IMR-90 (cell line): ENCODE data around the gene BCAS3. TPM values are rescaled to one million over a fixed set of nuclear protein-coding genes. Genes with fewer than 3 reads are reported as not detected.

Source experiments
- ATAC-seq: fragments of 200-7000 bp; cut with Tn5 transposase; 2 replicates; pipeline ENCODE4 v1.9.1; 2020; ENCODE audit warnings: low read depth, mild to moderate bottlenecking, moderate library complexity
- BruUV-seq: library from RNA; stranded (reverse); fragments of 400-500 nt; replicated peaks from 2 replicates; lab custom pipeline; 2021; lab: Mats Ljungman, UMichigan
- CTCF ChIA-PET: fragments of 300-600 bp; formaldehyde crosslinking; extraction: SDS; loops from one replicate; lab custom pipeline; 2021; ENCODE audit warnings: antibody characterized with exemption; lab: Yijun Ruan, JAX
- POLR2A ChIA-PET: fragments of 300-600 bp; sonication (Branson Sonifier 250); formaldehyde crosslinking; loops from one replicate; lab custom pipeline; 2022; ENCODE audit warnings: antibody characterized with exemption; ENCODE audit not compliant: unreplicated experiment; lab: Charles Lee
- DNase-seq: peaks from one replicate; pipeline ENCODE4 v3.0.0; 2013
- H2AFZ ChIP-seq: replicated peaks from 2 replicates; pipeline ENCODE3; 2013; ENCODE audit warnings: low read length, mild to moderate bottlenecking; ENCODE audit not compliant: poor library complexity
- H2AK5ac ChIP-seq: 2 replicates; pipeline ENCODE4 v1.6.1; 2013; ENCODE audit warnings: low read depth, low read length, inconsistent platforms
- H2AK9ac ChIP-seq: replicated peaks from 2 replicates; pipeline ENCODE3; 2013; ENCODE audit warnings: mild to moderate bottlenecking, low read depth, low read length, moderate library complexity; ENCODE audit not compliant: poor library complexity
- H2BK120ac ChIP-seq: 2 replicates; pipeline ENCODE4 v1.6.1; 2013; ENCODE audit warnings: low read depth, low read length, inconsistent platforms
- H2BK15ac ChIP-seq: 3 replicates; pipeline ENCODE4 v1.6.1; 2013; ENCODE audit warnings: low read depth, low read length, inconsistent platforms
- H2BK20ac ChIP-seq: 2 replicates; pipeline ENCODE4 v1.6.1; 2013; ENCODE audit warnings: low read depth, mild to moderate bottlenecking, inconsistent platforms, low read length, moderate library complexity
- H2BK5ac ChIP-seq: 2 replicates; pipeline ENCODE4 v1.6.1; 2013; ENCODE audit warnings: mild to moderate bottlenecking, low read depth, low read length, inconsistent platforms; ENCODE audit not compliant: poor library complexity, severe bottlenecking
- H3K14ac ChIP-seq: replicated peaks from 2 replicates; pipeline ENCODE4 v1.6.1; 2013; ENCODE audit warnings: low read depth, low read length, inconsistent platforms
- H3K18ac ChIP-seq: 2 replicates; pipeline ENCODE4 v1.6.1; 2013; ENCODE audit warnings: low read depth, low read length, control low read depth
- H3K23ac ChIP-seq: 2 replicates; pipeline ENCODE4 v1.6.1; 2013; ENCODE audit warnings: low read depth, low read length, inconsistent platforms
- H3K27ac ChIP-seq: 2 replicates; pipeline ENCODE4 v1.5.1; 2013; ENCODE audit warnings: mild to moderate bottlenecking, control low read depth, low read length; ENCODE audit not compliant: insufficient read depth
- H3K27me3 ChIP-seq: 2 replicates; pipeline ENCODE4 v1.6.1; 2013; ENCODE audit warnings: low read length; ENCODE audit not compliant: control insufficient read depth, insufficient read depth
- H3K36me3 ChIP-seq: 2 replicates; pipeline ENCODE4 v1.6.1; 2013; ENCODE audit warnings: low read length, mixed read lengths; ENCODE audit not compliant: control insufficient read depth, insufficient read depth
- H3K4ac ChIP-seq: 2 replicates; pipeline ENCODE4 v1.6.1; 2013; ENCODE audit warnings: low read depth, low read length, inconsistent platforms
- H3K4me1 ChIP-seq: 2 replicates; pipeline ENCODE4 v1.6.1; 2013; ENCODE audit warnings: low read length, mixed read lengths; ENCODE audit not compliant: control insufficient read depth, insufficient read depth
- H3K4me2 ChIP-seq: 2 replicates; pipeline ENCODE4 v1.6.1; 2013; ENCODE audit warnings: low read depth, mild to moderate bottlenecking, control low read depth, low read length, moderate library complexity
- H3K4me3 ChIP-seq: 2 replicates; pipeline ENCODE4 v1.5.1; 2013; ENCODE audit warnings: low read depth, mild to moderate bottlenecking, control low read depth, low read length, moderate library complexity; ENCODE audit not compliant: insufficient read depth
- H3K56ac ChIP-seq: 2 replicates; pipeline ENCODE4 v1.6.1; 2013; ENCODE audit warnings: low read length, inconsistent platforms; ENCODE audit not compliant: insufficient read depth; ENCODE audit errors: extremely low read depth
- H3K79me1 ChIP-seq, 2 experiments: 2 replicates each; pipeline ENCODE4 v1.6.1; 2013; ENCODE audit warnings: low read length in 2 of 2, inconsistent platforms in 1 of 2, low read depth in 1 of 2
- H3K9ac ChIP-seq: 2 replicates; pipeline ENCODE4 v1.6.1; 2013; ENCODE audit warnings: low read depth, low read length, control low read depth
- H3K9me1 ChIP-seq: 2 replicates; pipeline ENCODE4 v1.6.1; 2013; ENCODE audit warnings: low read length, inconsistent platforms; ENCODE audit not compliant: insufficient read depth
- H3K9me3 ChIP-seq: 2 replicates; pipeline ENCODE4 v1.6.1; 2013; ENCODE audit warnings: low read length; ENCODE audit not compliant: control insufficient read depth, insufficient read depth
- H4K20me1 ChIP-seq: 2 replicates; pipeline ENCODE4 v1.6.1; 2013; ENCODE audit warnings: low read length, inconsistent platforms; ENCODE audit not compliant: insufficient read depth
- H4K5ac ChIP-seq: 2 replicates; pipeline ENCODE4 v1.6.1; 2013; ENCODE audit warnings: mild to moderate bottlenecking, low read depth, low read length, control low read depth
- H4K8ac ChIP-seq, 2 experiments: 2 replicates each; pipeline ENCODE4 v1.6.1; 2013; ENCODE audit warnings: low read depth in 2 of 2, low read length in 2 of 2, control low read depth in 1 of 2, inconsistent platforms in 1 of 2
- H4K91ac ChIP-seq: 2 replicates; pipeline ENCODE4 v1.6.1; 2013; ENCODE audit warnings: low read depth, low read length, inconsistent platforms; ENCODE audit not compliant: insufficient read depth
- BHLHE40 ChIP-seq: fragments of 150-350 bp; IDR thresholded peaks from 2 replicates; pipeline ENCODE4 v1.6.1; 2016; ENCODE audit warnings: mild to moderate bottlenecking, low read depth, low read length
- CHD1 ChIP-seq: IDR thresholded peaks from 2 replicates; pipeline ENCODE4 v1.6.1; 2012; ENCODE audit warnings: low read depth, low read length, improper control_type of control experiment
- FOS ChIP-seq: fragments of 150-350 bp; IDR thresholded peaks from 2 replicates; pipeline ENCODE4 v1.6.1; 2016; ENCODE audit warnings: low read depth, low read length
- MAFK ChIP-seq: IDR thresholded peaks from 2 replicates; pipeline ENCODE4 v1.6.1; 2012; ENCODE audit warnings: low read depth, low read length, improper control_type of control experiment
- MXI1 ChIP-seq: IDR thresholded peaks from 2 replicates; pipeline ENCODE4 v1.6.1; 2012; ENCODE audit warnings: low read depth, mild to moderate bottlenecking, low read length, moderate library complexity, borderline replicate concordance
- NFE2L2 ChIP-seq: fragments of 150-350 bp; IDR thresholded peaks from 2 replicates; pipeline ENCODE4 v1.6.1; 2016; ENCODE audit warnings: low read depth, mild to moderate bottlenecking, low read length
- RCOR1 ChIP-seq: IDR thresholded peaks from 2 replicates; pipeline ENCODE4 v1.6.1; 2012; ENCODE audit warnings: mild to moderate bottlenecking, low read length, improper control_type of control experiment; ENCODE audit not compliant: insufficient replicate concordance
- RFX5 ChIP-seq: IDR thresholded peaks from 2 replicates; pipeline ENCODE4 v1.8.0; 2012; ENCODE audit warnings: low read depth, mild to moderate bottlenecking, low read length, moderate library complexity
- SMC3 ChIP-seq: fragments of 150-350 bp; IDR thresholded peaks from 2 replicates; pipeline ENCODE4 v1.6.1; 2016; ENCODE audit warnings: low read depth, mild to moderate bottlenecking, antibody characterized with exemption, low read length, moderate library complexity
- WGBS, 2 experiments: methylation state at CpG; one replicate each; pipeline versions ENCODE4 v1.1.5 to v1.1.7; 2013; ENCODE audit warnings: missing lambda C conversion rate in 2 of 2; ENCODE audit not compliant: insufficient read length in 1 of 2; ENCODE audit errors: extremely low coverage in 2 of 2; 5-methylcytosine and 5-hydroxymethylcytosine counted together
- dilution Hi-C: fragments of 300-500 bp; cut with HindIII; formaldehyde crosslinking; loops from one replicate; pipeline ENCODE4 v1.14.3; 2018; ENCODE audit warnings: low sequenced_read_pairs; ENCODE audit not compliant: unreplicated experiment
- in situ Hi-C: fragments of 300-500 bp; cut with MboI; formaldehyde crosslinking; loops from 3 replicates; pipeline ENCODE4 v1.14.3; 2019; ENCODE audit warnings: low sequenced_read_pairs, inconsistent platforms, mixed read lengths
- intact Hi-C: fragments of 100-400 bp; cut with micrococcal nuclease; formaldehyde crosslinking; loops from 2 replicates; pipeline ENCODE4 v1.10.0; 2022
- polyA plus RNA-seq, 3 experiments: library from polyadenylated mRNA; depleted of rRNA; stranded (reverse); fragments of >200 nt; gene quantifications; 2 replicates each; pipeline ENCODE4 v1.2.3, GENCODE V29; 2012; ENCODE audit warnings: low replicate concordance in 1 of 3
- total RNA-seq: library from RNA; depleted of rRNA; stranded (reverse); fragments of >200 nt; gene quantifications from 2 replicates; pipeline ENCODE4 v1.2.3, GENCODE V29; 2012
- TF ChIP-seq, protein P1 (sequence below): fragments of 150-350 bp; IDR thresholded peaks from 2 replicates; pipeline ENCODE4 v1.6.1; 2016; ENCODE audit warnings: low read depth, mild to moderate bottlenecking, low read length, moderate library complexity, borderline replicate concordance
- TF ChIP-seq, protein P2 (sequence below): conservative IDR thresholded peaks from 2 replicates; pipeline ENCODE4 v1.5.1; 2012; ENCODE audit warnings: mild to moderate bottlenecking, low read depth, low read length, improper control_type of control experiment

Gene BCAS3
- total and polyA plus RNA-seq, 2 of the 4 experiments (the other 2 are of a cell fraction): 6.3 to 27.1 TPM

- Histone ChIP-seq H3K27ac (no peak overlapping the region), H2AK5ac (no peak overlapping the region), H3K4me2 (no peak overlapping the region), H2BK120ac (no peak overlapping the region), H3K14ac (no peak overlapping the region), H3K27me3 (no peaks in the 10 kb centered on the region), H3K4me1 (0 out of 2 replicates have a peak, but pooled peaks cover 2% of the 10 kb centered on the region), H3K9me1 (no peaks in the 10 kb centered on the region), H3K79me1 (no peaks in the 10 kb centered on the region; a peak in 1 of 4 replicates), H3K18ac (no peak overlapping the region), H4K8ac (no peak overlapping the region), H3K4me3 (no peak overlapping the region), H4K5ac (no peak overlapping the region), H3K9me3 (no peaks in the 10 kb centered on the region), H2BK20ac (no peak overlapping the region), H3K56ac (no peak overlapping the region), H4K20me1 (no peaks in the 10 kb centered on the region), H3K9ac (no peak overlapping the region), H3K23ac (no peak overlapping the region), H4K91ac (no peak overlapping the region), H2AFZ (no peak overlapping the region), H2BK5ac (no peak overlapping the region), H2AK9ac (no peak overlapping the region), H3K4ac (no peak overlapping the region), H3K36me3 (peaks cover 2% of the 10 kb centered on the region; the same call in 1 of the 2 replicates), H2BK15ac (no peak overlapping the region)
- TF ChIP-seq CHD1 (no peak), FOS (no peak), BHLHE40 (no peak), MXI1 (no peak), MAFK (no peak), RFX5 (no peak), SMC3 (no peak), RCOR1 (no peak), NFE2L2 (no peak)
- TF ChIP-seq, protein P1, sequence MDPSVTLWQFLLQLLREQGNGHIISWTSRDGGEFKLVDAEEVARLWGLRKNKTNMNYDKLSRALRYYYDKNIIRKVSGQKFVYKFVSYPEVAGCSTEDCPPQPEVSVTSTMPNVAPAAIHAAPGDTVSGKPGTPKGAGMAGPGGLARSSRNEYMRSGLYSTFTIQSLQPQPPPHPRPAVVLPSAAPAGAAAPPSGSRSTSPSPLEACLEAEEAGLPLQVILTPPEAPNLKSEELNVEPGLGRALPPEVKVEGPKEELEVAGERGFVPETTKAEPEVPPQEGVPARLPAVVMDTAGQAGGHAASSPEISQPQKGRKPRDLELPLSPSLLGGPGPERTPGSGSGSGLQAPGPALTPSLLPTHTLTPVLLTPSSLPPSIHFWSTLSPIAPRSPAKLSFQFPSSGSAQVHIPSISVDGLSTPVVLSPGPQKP: no peak
- TF ChIP-seq, protein P2, sequence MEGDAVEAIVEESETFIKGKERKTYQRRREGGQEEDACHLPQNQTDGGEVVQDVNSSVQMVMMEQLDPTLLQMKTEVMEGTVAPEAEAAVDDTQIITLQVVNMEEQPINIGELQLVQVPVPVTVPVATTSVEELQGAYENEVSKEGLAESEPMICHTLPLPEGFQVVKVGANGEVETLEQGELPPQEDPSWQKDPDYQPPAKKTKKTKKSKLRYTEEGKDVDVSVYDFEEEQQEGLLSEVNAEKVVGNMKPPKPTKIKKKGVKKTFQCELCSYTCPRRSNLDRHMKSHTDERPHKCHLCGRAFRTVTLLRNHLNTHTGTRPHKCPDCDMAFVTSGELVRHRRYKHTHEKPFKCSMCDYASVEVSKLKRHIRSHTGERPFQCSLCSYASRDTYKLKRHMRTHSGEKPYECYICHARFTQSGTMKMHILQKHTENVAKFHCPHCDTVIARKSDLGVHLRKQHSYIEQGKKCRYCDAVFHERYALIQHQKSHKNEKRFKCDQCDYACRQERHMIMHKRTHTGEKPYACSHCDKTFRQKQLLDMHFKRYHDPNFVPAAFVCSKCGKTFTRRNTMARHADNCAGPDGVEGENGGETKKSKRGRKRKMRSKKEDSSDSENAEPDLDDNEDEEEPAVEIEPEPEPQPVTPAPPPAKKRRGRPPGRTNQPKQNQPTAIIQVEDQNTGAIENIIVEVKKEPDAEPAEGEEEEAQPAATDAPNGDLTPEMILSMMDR: no peak
- CTCF ChIA-PET: no interaction called here
- no peak for DNase-seq
- in situ Hi-C loops: no loop called here
- dilution Hi-C loops: no loop called here
- no TSS peak for BruUV-seq
- intact Hi-C loops: no loop called here
- POLR2A ChIA-PET: no interaction called here
- WGBS, 2 experiments: 63% methylated on average over 2 of the region's 2 CpGs; no CpG with 5 or more reads in 1 of the 2 experiments
- ATAC-seq: no peak
Observed at GRCh38 chr17:60712675-60713074, 35.0 kb downstream of the BCAS3 start.
